ENCODE measurements around the gene AP5Z1. TPM values are rescaled to one million over a fixed set of nuclear protein-coding genes. Genes with fewer than 3 reads are reported as not detected.

The AP5Z1 gene
- total RNA-seq, 3 donors from 2014 or later, result 39.5 to 47.4 (median 45.2) TPM

DNA sequence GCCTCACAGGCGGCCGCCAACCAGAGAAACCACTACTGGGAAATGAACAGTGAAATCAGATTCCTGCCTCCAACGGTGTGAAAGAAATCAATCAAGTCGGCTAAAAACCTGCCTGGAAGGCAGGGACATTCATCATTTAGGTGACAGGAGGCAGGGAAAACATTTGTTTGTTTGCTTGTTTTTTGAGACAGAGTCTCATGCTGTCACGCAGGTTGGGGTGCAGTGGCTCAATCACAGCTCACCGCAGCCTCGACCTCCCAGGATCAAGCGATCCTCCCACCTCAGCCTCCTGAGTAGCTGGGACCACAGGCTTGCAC lies 30.5 kb downstream of the AP5Z1 start:
- H3K4me3 ChIP-seq, result no peak overlapping the region
- no peaks in the 10 kb centered on the region for H3K36me3 ChIP-seq (ENCODE audit: low read depth)
- DNase-seq, result no peak
- TF ChIP-seq CTCF (IDR thresholded peaks at IDR 0.05), result no peak
- ATAC-seq, result no peak
- intact Hi-C loops (cut with DNase I, micrococcal nuclease), result no loop called here
- H3K9me3 ChIP-seq, result no peaks in the 10 kb centered on the region
- H3K4me1 ChIP-seq (ENCODE audit: low read depth), result no peaks in the 10 kb centered on the region

GRCh38 chr7:4806983-4807597 lies 31.7 kb downstream of the AP5Z1 start:
- no peak for ATAC-seq
- Histone ChIP-seq H3K9me3 (no peaks in the 10 kb centered on the region), H3K36me3 (ENCODE audit: low read depth) (no peaks in the 10 kb centered on the region), H3K4me3 (no peak overlapping the region), H3K4me1 (ENCODE audit: low read depth) (no peaks in the 10 kb centered on the region)
- no peak for TF ChIP-seq CTCF (IDR thresholded peaks at IDR 0.05)
- no peak for DNase-seq
- intact Hi-C loops (cut with DNase I, micrococcal nuclease), result no loop called here

DNA sequence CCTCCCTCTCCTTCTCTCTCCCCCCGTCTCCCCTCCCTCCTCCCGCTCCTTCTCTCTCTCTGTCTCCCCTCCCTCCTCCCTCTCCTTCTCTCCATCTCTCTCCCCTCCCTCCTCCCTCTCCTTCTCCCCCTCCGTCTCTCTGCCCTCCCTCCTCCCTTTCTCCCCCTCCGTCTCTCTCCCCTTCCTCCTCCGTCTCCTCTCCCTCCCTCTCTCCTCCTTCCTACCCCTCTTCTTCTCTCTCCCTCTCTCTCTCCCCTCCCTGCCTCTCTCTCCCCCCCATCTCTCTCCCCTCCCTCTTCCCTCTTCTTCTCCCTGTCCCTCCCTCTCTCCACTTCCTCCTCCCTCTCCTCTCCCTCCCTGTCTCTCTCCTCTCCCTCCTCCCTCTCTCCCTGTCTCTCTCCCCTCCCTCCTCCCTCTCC lies 32.2 kb downstream of the AP5Z1 start:
- no peak overlapping the region for H3K4me3 ChIP-seq
- H3K9me3 ChIP-seq, result no peaks in the 10 kb centered on the region
- DNase-seq, result no peak
- H3K4me1 ChIP-seq (ENCODE audit: low read depth), result no peaks in the 10 kb centered on the region
- H3K36me3 ChIP-seq (ENCODE audit: low read depth), result no peaks in the 10 kb centered on the region
- ATAC-seq, result no peak
- no peak for TF ChIP-seq CTCF (IDR thresholded peaks at IDR 0.05)
- intact Hi-C loops (cut with DNase I, micrococcal nuclease), result no loop called here

DNA sequence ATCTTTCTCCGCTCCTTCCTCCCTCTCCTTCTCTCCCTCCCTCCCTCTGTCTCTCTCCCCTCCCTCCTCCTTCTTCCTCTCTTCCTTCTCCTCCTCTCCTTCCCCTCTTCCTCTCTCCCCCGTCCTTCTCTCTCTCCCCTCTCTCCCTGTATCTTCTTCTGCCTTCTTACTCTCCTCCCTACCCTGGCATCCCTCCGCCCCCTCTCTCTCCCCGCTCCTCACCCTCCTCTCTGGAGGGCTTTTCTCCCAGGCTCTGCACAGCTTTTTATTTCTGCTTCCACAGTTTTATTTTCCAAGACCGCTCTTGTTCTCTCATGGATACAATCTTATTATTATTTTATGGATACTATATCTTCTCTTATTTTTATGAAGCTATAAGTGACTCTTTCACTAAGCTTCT lies 32.6 kb downstream of the AP5Z1 start:
- Histone ChIP-seq H3K4me1 (ENCODE audit: low read depth) (no peaks in the 10 kb centered on the region), H3K36me3 (ENCODE audit: low read depth) (no peaks in the 10 kb centered on the region), H3K9me3 (no peaks in the 10 kb centered on the region), H3K4me3 (no peak overlapping the region)
- intact Hi-C loops (cut with DNase I, micrococcal nuclease), result no loop called here
- ATAC-seq (no peak), DNase-seq (no peak)
- TF ChIP-seq CTCF (IDR thresholded peaks at IDR 0.05), result no peak

- ATAC-seq, result no peak
- no peaks in the 10 kb centered on the region for H3K9me3 ChIP-seq
- no peaks in the 10 kb centered on the region for H3K4me1 ChIP-seq (ENCODE audit: low read depth)
- intact Hi-C loops (cut with DNase I, micrococcal nuclease), result no loop called here
- no peaks in the 10 kb centered on the region for H3K36me3 ChIP-seq (ENCODE audit: low read depth)
- no peak overlapping the region for H3K4me3 ChIP-seq
- no peak for TF ChIP-seq CTCF (IDR thresholded peaks at IDR 0.05)
- no peak for DNase-seq
These were observed 33.1 kb downstream of the AP5Z1 start for GRCh38 chr7:4808565-4808964.

DNA sequence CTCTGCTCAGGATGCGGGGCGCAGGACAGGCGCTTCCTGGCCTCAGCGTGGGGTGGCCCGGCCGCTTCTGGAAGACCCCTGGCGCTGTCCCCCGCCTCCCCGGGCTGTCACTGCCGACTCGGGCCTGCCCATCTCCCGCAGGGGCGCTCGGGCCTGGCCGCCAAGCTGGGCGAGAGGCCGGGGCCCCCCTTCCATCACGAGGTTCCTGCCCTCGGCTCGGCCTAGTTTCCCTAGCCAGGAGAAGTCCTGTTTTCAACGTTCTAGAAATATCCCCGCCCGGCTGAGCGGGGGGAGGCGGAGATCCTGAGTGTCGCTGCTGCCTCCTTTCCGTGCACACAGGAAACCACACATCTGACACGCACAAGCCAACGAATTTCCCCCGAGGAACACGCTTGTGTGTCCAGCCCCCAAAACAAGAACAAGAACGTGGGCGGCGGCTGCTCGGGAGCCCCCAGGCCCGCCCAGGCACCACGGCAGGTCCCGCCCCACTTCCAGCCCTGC lies 33.7 kb downstream of the AP5Z1 start:
- H3K4me3 ChIP-seq, result no peak overlapping the region
- H3K9me3 ChIP-seq, result no peaks in the 10 kb centered on the region
- H3K4me1 ChIP-seq (ENCODE audit: low read depth), result no peaks in the 10 kb centered on the region
- DNase-seq, result peak in 1 of 3 donors; percentile 37
- TF ChIP-seq CTCF (IDR thresholded peaks at IDR 0.05), result no peak
- no peaks in the 10 kb centered on the region for H3K36me3 ChIP-seq (ENCODE audit: low read depth)
- ATAC-seq, result no peak
- intact Hi-C loops (cut with DNase I, micrococcal nuclease), result no loop called here
